IPS-15b (cell line): ENCODE results near the gene LDLRAP1.

Experiments
- H3K27me3 ChIP-seq: one replicate; pipeline ENCODE4 v1.6.1; 2013; ENCODE audit warnings: low read length; ENCODE audit not compliant: control insufficient read depth, insufficient read depth
- H3K36me3 ChIP-seq: one replicate; pipeline ENCODE4 v1.6.1; 2013; ENCODE audit warnings: low read length; ENCODE audit not compliant: control insufficient read depth, insufficient read depth
- H3K4me1 ChIP-seq: one replicate; pipeline ENCODE4 v1.6.1; 2013; ENCODE audit warnings: mild to moderate bottlenecking, low read length; ENCODE audit not compliant: control insufficient read depth, insufficient read depth
- H3K4me3 ChIP-seq: one replicate; pipeline ENCODE4 v1.5.1; 2013; ENCODE audit warnings: low read depth, low read length
- H3K9ac ChIP-seq: one replicate; pipeline ENCODE4 v1.6.1; 2013; ENCODE audit warnings: low read depth, mild to moderate bottlenecking, low read length
- H3K9me3 ChIP-seq: one replicate; pipeline ENCODE4 v1.6.1; 2013; ENCODE audit warnings: mild to moderate bottlenecking, low read length; ENCODE audit not compliant: control insufficient read depth, insufficient read depth

LDLRAP1 gene

DNA sequence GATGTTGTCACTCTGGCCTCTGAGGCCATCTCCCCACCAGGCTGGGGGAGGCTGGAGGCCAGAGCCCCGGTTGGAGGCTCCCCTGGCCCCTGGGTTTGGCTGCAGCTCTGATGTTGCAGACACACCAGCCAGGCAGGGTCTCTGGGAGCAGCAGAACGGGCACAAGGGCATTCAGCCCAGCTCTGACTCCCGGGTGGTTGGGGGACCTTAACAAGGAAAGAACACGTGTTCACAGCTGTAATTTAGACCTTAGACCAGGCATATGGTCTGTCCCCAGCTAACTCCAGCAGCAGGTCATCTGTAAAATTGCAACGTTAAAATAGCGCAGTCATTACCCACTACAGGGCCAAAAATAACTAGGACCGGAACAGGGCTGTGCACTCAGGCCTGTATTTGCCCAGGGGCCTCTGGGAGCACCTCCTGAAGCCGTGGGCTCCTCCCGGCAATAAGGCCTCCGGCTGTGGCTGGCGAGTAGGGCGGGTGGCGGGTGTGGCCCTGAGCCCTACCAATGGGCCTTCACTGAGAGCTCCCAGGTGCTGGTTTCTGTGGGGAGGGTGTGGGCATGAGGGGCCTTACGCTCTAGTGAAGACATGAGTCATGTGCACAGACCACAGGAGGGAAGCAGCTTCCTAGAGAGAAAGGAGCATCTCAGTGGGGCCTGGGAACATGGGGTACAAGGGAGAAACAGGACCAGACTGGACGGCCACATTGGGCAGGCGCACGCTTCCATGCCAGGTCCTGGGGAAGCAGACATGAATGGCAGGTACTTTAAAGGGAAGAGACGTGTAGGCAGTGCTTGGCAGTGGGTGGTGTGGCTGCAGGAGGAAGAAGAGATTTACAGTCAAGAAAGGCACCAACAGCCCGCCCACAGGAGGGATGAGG is 6.1 kb downstream of the LDLRAP1 start:
- no peaks in the 10 kb centered on the region for H3K9me3 ChIP-seq
- H3K4me3 ChIP-seq, result no peak overlapping the region
- H3K27me3 ChIP-seq, result peaks cover 4% of the 10 kb centered on the region
- H3K9ac ChIP-seq, result peak overlapping the region; percentile 26
- H3K4me1 ChIP-seq, result no peaks in the 10 kb centered on the region
- H3K36me3 ChIP-seq, result no peaks in the 10 kb centered on the region

DNA sequence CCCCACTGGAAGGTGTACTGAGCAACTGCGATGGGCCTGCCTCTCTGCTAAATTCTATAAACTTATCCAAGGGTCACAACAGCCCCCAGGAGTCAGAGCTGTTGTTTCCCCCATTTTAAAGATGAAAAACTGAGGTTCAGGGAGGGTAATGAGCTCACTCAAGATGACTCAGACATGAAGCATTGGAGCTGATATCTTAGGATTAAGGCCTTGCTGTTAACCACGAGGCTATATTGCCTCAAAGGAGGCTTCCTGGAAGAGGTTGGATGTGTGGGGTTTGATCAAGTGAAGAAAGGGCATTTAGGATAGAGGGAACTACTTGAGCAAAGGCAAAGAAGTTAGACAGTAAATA is 6.7 kb downstream of the LDLRAP1 start:
- H3K4me3 ChIP-seq, result no peak overlapping the region
- H3K36me3 ChIP-seq, result peaks cover 6% of the 10 kb centered on the region
- no peak overlapping the region for H3K9ac ChIP-seq
- H3K27me3 ChIP-seq, result no peaks in the 10 kb centered on the region
- no peaks in the 10 kb centered on the region for H3K9me3 ChIP-seq
- H3K4me1 ChIP-seq, result no peaks in the 10 kb centered on the region

DNA sequence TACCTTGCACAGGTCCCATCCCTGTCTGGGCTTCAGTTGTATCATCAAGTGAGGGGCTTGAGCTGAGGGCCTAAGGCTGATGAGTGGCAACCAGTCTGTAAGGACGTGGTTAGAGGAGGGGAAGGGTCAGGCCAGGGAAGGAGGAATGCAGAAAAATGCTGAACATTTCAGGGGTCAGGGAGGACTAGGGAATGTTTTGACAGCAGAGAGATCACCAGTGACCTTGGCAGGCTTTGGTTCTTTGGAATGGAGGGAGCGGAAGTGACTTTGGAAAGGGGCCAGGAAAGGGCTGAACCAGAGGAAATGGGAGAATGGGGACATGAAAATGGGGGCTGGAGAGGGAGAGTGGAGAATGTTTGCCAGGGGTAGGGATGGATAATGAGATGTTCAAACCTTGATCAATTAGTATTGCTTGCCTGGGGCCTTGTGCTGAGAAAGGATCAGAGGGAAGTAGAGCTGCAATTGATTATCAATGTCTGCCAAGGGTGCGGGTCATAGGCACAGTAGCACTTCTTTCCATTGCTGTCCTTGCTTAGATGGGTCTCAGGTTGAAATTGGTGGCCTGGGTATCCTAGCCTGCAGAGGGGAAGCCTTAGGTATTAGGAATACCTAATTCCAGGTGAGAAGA is 7.4 kb downstream of the LDLRAP1 start:
- H3K9ac ChIP-seq, result no peak overlapping the region
- H3K27me3 ChIP-seq, result no peaks in the 10 kb centered on the region
- peaks cover 9% of the 10 kb centered on the region for H3K36me3 ChIP-seq
- H3K4me1 ChIP-seq, result no peaks in the 10 kb centered on the region
- H3K4me3 ChIP-seq, result no peak overlapping the region
- no peaks in the 10 kb centered on the region for H3K9me3 ChIP-seq

DNA sequence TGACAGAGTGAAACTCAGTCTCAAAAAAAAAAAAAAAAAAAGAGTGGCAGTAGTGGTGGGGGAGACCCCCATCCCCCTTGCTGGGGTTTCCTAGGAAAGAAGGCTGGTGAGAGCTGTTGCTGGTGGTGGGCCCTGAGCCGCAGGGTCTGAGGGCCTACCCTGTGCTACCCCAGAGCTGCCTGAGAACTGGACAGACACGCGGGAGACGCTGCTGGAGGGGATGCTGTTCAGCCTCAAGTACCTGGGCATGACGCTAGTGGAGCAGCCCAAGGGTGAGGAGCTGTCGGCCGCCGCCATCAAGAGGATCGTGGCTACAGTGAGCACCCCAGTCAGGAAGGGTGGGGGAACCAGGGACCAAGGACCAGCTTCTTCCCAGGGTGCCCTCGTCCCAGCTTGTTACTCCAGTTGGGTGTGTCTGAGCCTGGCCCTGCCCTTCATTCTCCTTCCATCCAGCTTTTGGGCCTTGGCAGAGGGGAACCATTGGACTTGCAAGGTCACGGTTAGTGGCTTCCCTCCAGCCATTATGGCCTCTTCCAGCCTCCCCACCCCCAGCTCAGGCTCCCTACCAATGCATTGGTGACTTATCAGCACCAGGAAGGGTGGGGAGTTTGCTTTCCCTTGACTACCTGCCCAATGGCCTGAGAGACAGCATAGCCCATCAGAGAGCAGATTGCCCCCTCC is 10.5 kb downstream of the LDLRAP1 start:
- Histone ChIP-seq H3K27me3 (no peaks in the 10 kb centered on the region), H3K4me1 (no peaks in the 10 kb centered on the region), H3K36me3 (peaks cover 12% of the 10 kb centered on the region), H3K9me3 (no peaks in the 10 kb centered on the region), H3K9ac (no peak overlapping the region), H3K4me3 (no peak overlapping the region)

DNA sequence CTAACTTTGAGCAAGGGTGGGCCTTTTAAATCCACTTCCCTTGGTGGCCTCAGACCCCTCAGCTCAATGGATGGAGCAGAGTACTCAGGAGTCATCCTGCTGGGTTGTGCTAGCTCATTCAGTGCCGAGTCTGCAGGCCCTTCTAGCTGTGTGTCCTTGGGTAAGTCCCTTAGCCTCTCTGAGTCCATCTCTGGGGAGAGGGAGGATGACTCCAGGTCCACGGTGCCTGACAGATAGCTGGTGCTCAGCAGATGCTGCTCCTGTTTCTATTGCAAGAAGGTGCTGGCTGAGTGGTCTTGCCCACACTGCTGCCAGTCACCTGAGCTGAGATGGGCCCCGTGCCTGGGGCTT is 11.0 kb downstream of the LDLRAP1 start:
- Histone ChIP-seq H3K4me1 (no peaks in the 10 kb centered on the region), H3K9ac (no peak overlapping the region), H3K4me3 (no peak overlapping the region), H3K9me3 (no peaks in the 10 kb centered on the region), H3K36me3 (peaks cover 12% of the 10 kb centered on the region), H3K27me3 (no peaks in the 10 kb centered on the region)

DNA sequence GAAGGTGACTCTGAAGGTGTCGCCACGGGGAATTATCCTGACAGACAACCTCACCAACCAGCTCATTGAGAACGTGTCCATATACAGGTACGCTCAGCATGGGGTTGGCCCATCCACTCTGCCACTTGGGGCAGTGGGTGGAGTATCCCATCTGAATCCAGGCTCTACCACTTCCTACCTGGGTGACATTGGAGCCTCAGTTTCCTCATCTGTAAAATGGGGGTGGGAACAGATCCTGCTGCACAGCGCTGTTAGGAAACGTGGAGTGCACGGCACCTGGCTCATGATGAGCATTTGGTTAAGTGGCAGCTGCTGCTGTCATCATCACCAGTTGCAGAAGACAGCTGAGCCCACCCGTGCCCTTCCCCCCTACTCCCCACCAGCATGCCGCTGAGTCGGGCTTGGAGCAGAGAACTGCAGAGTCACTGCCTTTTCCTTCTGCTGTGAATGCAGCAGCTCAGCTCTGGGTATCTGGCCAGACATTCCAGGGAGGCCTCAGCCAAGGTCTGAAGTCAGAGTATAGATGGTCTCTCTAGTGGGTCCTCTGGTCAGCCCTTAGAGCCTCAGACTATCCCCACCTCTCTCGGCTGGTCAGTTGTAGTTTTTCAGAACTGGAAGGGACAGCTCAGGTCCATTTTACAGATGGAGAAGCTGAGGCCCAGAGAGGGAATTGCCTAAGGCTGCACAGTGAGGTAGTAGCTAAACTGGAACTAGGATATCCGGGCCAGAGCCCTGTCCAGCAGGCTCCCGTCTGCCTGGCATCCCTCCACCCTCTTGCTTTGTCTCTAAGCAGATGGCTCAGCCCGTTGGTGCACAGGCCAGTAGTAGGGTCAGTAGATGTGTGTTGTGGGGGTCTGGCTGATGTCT is 11.7 kb downstream of the LDLRAP1 start:
- Histone ChIP-seq H3K4me3 (no peak overlapping the region), H3K27me3 (no peaks in the 10 kb centered on the region), H3K9ac (no peak overlapping the region), H3K4me1 (no peaks in the 10 kb centered on the region), H3K9me3 (no peaks in the 10 kb centered on the region), H3K36me3 (peaks cover 15% of the 10 kb centered on the region)

DNA sequence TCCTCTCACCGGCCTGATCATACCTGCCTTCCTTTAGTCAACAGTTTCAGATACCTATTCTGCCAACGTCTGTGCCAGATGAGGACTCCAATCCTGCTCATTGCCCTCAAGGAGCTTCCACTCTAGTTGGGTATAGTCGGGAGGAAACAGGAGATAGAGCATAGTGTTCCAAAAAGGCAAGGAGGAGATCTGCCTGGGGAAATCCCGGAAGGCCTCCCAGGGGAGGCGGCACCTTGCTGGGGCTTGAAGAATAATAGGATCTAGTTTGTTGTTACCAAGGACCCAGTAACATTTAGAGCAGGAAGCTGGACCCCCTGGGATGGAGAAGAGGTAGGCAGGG is 12.3 kb downstream of the LDLRAP1 start:
- H3K36me3 ChIP-seq, result peaks cover 15% of the 10 kb centered on the region
- no peaks in the 10 kb centered on the region for H3K9me3 ChIP-seq
- H3K4me1 ChIP-seq, result no peaks in the 10 kb centered on the region
- no peak overlapping the region for H3K4me3 ChIP-seq
- no peaks in the 10 kb centered on the region for H3K27me3 ChIP-seq
- no peak overlapping the region for H3K9ac ChIP-seq

DNA sequence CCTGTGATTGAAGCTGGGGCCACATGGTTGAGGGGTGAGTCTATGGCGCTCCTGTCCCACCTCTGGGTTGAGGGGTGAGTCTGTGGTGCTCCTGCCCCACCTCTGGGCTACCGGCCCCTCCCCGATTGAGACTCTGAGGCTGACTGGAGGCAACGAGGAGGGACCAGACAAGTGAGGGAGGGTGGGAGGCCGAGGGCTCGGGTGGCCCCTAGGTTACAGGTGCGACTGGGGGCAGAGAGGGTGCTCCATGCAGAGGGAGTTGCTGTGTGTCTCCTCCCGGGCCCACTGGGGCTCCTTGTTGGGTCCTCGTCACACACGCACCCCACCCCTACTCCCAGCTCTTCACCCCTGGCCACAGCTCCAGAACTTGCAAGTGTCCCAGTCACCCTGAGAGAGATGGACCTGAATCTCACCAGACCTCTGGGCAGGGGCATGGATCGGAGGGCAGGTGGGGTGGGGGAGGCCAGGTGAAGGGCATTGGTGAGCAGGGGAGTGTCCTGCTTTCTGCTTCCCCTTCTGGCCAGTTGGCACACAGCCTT is 12.8 kb downstream of the LDLRAP1 start:
- Histone ChIP-seq H3K9me3 (no peaks in the 10 kb centered on the region), H3K4me1 (no peaks in the 10 kb centered on the region), H3K27me3 (no peaks in the 10 kb centered on the region), H3K9ac (no peak overlapping the region), H3K4me3 (no peak overlapping the region), H3K36me3 (peaks cover 15% of the 10 kb centered on the region)

DNA sequence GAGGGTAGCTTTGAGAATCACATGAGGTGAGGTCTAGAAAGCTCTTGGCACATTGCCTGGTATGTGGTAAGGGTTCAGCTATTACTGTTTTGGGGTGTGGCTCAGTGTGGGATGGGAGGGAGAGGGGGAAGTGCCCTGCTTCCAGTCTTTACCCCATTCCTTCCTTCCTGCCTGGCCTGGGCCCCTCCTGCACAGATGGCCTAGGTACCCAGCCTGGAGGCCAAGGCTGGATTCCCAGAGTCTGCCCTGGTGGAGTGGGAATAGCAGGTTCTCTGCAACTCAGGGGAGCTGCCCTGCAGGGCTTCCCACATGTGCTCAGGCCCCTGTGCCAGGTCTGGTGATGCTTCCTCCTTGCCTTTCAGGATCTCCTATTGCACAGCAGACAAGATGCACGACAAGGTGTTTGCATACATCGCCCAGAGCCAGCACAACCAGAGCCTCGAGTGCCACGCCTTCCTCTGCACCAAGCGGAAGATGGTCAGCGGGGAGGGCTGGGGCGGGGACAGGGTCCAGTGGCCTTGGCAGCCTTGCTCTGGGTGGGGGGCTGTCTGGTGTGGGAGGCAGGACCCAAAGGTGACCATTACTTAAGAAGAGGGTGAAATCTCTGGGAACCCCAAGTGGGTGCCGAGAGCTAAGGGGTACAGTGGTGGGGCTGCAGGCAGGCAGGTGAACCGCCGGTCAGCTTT is 13.5 kb downstream of the LDLRAP1 start:
- Histone ChIP-seq H3K4me3 (no peak overlapping the region), H3K36me3 (peaks cover 15% of the 10 kb centered on the region), H3K9me3 (no peaks in the 10 kb centered on the region), H3K27me3 (no peaks in the 10 kb centered on the region), H3K4me1 (no peaks in the 10 kb centered on the region), H3K9ac (no peak overlapping the region)

DNA sequence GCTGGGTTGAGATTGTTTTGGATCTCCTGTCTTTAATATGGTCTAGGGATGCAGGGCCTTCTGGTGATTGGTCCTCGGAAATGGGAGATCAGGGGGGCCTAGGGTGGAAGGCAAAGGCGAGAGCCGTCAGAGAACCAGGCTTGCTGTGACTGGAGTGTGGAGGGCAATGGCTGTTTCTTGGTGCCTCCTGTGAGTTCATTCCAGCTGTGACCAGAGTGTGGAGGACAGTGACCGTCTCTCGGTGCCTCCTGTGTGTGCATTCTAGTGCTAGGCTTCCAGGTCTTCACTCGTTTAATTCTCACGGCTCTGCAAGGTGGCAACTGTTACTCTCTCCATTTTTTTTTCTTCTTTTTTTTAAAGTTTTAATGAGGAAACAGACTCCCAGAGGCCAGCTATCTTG is 14.1 kb downstream of the LDLRAP1 start:
- no peak overlapping the region for H3K9ac ChIP-seq

DNA sequence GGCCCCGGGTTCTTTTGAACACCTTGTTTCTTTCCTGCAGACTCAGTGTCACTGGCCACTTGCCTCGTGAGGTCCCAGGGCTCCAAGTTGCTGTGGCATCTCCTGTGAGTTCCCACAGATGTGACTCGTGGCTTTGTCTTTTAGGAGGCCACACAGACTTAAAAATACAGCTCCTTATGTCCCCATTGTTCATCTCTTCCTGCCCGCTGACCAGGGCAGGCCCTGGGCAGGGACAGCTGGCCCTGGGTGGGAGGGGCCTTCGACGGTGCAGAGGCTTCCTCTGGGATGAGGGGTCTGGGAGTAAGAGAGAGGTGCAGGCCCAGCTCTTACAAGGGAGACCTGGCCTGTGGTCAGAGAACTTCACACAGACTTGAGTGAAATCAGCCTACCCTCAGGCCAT is 15.6 kb downstream of the LDLRAP1 start:
- Histone ChIP-seq H3K9me3 (no peaks in the 10 kb centered on the region), H3K4me1 (no peaks in the 10 kb centered on the region), H3K36me3 (peaks cover 21% of the 10 kb centered on the region), H3K9ac (no peak overlapping the region), H3K4me3 (no peak overlapping the region), H3K27me3 (no peaks in the 10 kb centered on the region)

More for the DNA sequence above, 14.1 kb downstream of the LDLRAP1 start:
- Histone ChIP-seq H3K27me3 (no peaks in the 10 kb centered on the region), H3K9me3 (no peaks in the 10 kb centered on the region), H3K4me1 (no peaks in the 10 kb centered on the region), H3K36me3 (peaks cover 15% of the 10 kb centered on the region), H3K4me3 (no peak overlapping the region)
